ENCODE measurements around the gene ARHGAP42. TPM values are rescaled to one million over a fixed set of nuclear protein-coding genes. Genes with fewer than 3 reads are reported as not detected.

Gene ARHGAP42
- total and polyA plus RNA-seq, 2 of the 4 experiments (the other 2 are of a cell fraction), result 2.9 to 7.3 TPM

DNA sequence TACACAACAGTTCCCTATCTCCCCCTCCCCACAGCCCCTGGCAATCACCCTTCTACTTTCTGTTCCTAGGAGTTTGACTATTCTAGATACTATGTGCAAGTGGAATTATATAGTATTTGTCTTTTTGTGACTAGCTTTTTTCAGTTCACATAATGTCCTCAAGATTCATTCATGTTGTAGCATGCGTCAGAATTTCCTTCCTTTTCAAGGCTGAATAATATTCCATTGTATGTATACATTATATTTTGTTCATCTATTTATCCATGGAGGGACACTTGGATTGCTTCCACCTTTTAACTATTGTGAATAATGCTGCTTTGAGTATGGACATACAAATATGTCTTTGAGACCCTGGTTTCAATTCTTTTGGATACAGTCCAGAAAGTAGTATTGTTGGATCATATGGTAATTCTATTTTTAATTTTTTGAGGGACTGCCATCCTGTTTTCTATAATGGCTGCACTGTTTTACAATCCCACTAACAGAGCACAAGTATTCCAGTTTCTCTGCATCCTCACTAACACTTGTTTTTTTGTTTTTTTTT is 128.8 kb downstream of the ARHGAP42 start:
- Histone ChIP-seq H4K8ac (ENCODE audit: low read depth in 2 of 2, low read length in 2 of 2) (no peak overlapping the region), H3K4me1 (ENCODE audit: control insufficient read depth, insufficient read depth, low read length) (no peaks in the 10 kb centered on the region), H4K5ac (ENCODE audit: low read depth, low read length) (no peak overlapping the region), H3K27ac (ENCODE audit: insufficient read depth, low read length) (no peak overlapping the region), H2BK120ac (ENCODE audit: low read depth, low read length) (no peak overlapping the region), H3K4me2 (ENCODE audit: low read depth, low read length) (no peak overlapping the region), H2AK5ac (ENCODE audit: low read depth, low read length) (no peak overlapping the region), H3K9me3 (ENCODE audit: control insufficient read depth, insufficient read depth, low read length) (no peaks in the 10 kb centered on the region), H3K56ac (ENCODE audit: extremely low read depth, insufficient read depth, low read length) (no peak overlapping the region), H3K79me1 (ENCODE audit: low read depth in 1 of 2, low read length in 2 of 2) (peaks cover 10 to 30% of the 10 kb centered on the region in 2 experiments; a peak in 3 of 4 replicates), H3K4ac (ENCODE audit: low read depth, low read length) (no peak overlapping the region), H4K91ac (ENCODE audit: insufficient read depth, low read depth, low read length) (no peak overlapping the region), H2AFZ (replicated peaks; ENCODE audit: low read length, poor library complexity) (no peak overlapping the region), H3K4me3 (ENCODE audit: insufficient read depth, low read depth, low read length) (no peak overlapping the region), H2BK20ac (ENCODE audit: low read depth, low read length) (no peak overlapping the region), H3K9me1 (ENCODE audit: insufficient read depth, low read length) (no peaks in the 10 kb centered on the region), H2BK15ac (ENCODE audit: low read depth, low read length) (no peak overlapping the region), H2BK5ac (ENCODE audit: low read depth, low read length, poor library complexity, severe bottlenecking) (no peak overlapping the region), H2AK9ac (replicated peaks; ENCODE audit: low read depth, low read length, poor library complexity) (no peak overlapping the region), H3K23ac (ENCODE audit: low read depth, low read length) (no peak overlapping the region), H3K36me3 (ENCODE audit: control insufficient read depth, insufficient read depth, low read length) (no peaks in the 10 kb centered on the region), H4K20me1 (ENCODE audit: insufficient read depth, low read length) (no peaks in the 10 kb centered on the region), H3K14ac (replicated peaks; ENCODE audit: low read depth, low read length) (no peak overlapping the region), H3K18ac (ENCODE audit: low read depth, low read length) (no peak overlapping the region), H3K9ac (ENCODE audit: low read depth, low read length) (no peak overlapping the region), H3K27me3 (ENCODE audit: control insufficient read depth, insufficient read depth, low read length) (no peaks in the 10 kb centered on the region)
- POLR2A ChIA-PET (ENCODE audit: unreplicated experiment), result no interaction called here
- dilution Hi-C loops (cut with HindIII; ENCODE audit: low sequenced_read_pairs, unreplicated experiment), result no loop called here
- intact Hi-C loops (cut with micrococcal nuclease), result no loop called here
- ATAC-seq (ENCODE audit: low read depth), result no peak
- TF ChIP-seq NFE2L2 (IDR thresholded peaks at IDR 0.05; ENCODE audit: low read depth, low read length) (no peak), FOS (IDR thresholded peaks at IDR 0.05; ENCODE audit: low read depth, low read length) (no peak), ELK1 (IDR thresholded peaks at IDR 0.05; ENCODE audit: borderline replicate concordance, low read depth, low read length) (no peak), MAFK (IDR thresholded peaks at IDR 0.05; ENCODE audit: low read depth, low read length) (no peak), SMC3 (IDR thresholded peaks at IDR 0.05; ENCODE audit: low read depth, low read length) (no peak), CHD1 (IDR thresholded peaks at IDR 0.05; ENCODE audit: low read depth, low read length) (no peak)
- TF ChIP-seq, protein P1, sequence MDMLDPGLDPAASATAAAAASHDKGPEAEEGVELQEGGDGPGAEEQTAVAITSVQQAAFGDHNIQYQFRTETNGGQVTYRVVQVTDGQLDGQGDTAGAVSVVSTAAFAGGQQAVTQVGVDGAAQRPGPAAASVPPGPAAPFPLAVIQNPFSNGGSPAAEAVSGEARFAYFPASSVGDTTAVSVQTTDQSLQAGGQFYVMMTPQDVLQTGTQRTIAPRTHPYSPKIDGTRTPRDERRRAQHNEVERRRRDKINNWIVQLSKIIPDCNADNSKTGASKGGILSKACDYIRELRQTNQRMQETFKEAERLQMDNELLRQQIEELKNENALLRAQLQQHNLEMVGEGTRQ (IDR thresholded peaks at IDR 0.05; ENCODE audit: low read depth, low read length), result no peak
- CTCF ChIA-PET, result no interaction called here
- in situ Hi-C loops (cut with MboI; ENCODE audit: low sequenced_read_pairs), result no loop called here
- no TSS peak for BruUV-seq (replicated peaks)
- DNase-seq, result no peak
- WGBS, 2 experiments (ENCODE audit: extremely low coverage in 2 of 2, insufficient read length in 1 of 2), result no CpG with 5 or more reads among the region's 1 CpG

All from IMR-90 (cell line).